ENCODE data around the gene MYEOV.

The MYEOV gene

GRCh38 chr11:69333879-69334278 lies 39.9 kb downstream of the MYEOV start:
- H3K79me2 ChIP-seq (ENCODE audit: insufficient read depth, low read length): no peaks in the 10 kb centered on the region
- no peaks in the 10 kb centered on the region for H4K20me1 ChIP-seq (ENCODE audit: low read depth, low read length)
- no peaks in the 10 kb centered on the region for H3K9me3 ChIP-seq (ENCODE audit: insufficient read depth, low read length)
- H3K27me3 ChIP-seq (ENCODE audit: low read length): no peaks in the 10 kb centered on the region
- no peak overlapping the region for H3K9ac ChIP-seq (ENCODE audit: low read length)
- no peaks in the 10 kb centered on the region for H3F3A ChIP-seq (ENCODE audit: insufficient read depth)
- no peak overlapping the region for H3K4me2 ChIP-seq (ENCODE audit: low read depth, low read length, poor library complexity, severe bottlenecking)
- H3K27ac ChIP-seq (ENCODE audit: low read depth, low read length): no peak overlapping the region
- no peaks in the 10 kb centered on the region for H3K9me2 ChIP-seq (replicated peaks; ENCODE audit: insufficient read depth, low read length)
- H3K4me3 ChIP-seq (ENCODE audit: insufficient read depth, low read length, poor library complexity, severe bottlenecking): no peak overlapping the region
- no peaks in the 10 kb centered on the region for H3K36me3 ChIP-seq (ENCODE audit: low read length)
- TF ChIP-seq CTCF (IDR thresholded peaks at IDR 0.05; ENCODE audit: insufficient read depth, low read length, poor library complexity, severe bottlenecking) (no peak), EZH2phosphoT487 (conservative IDR thresholded peaks at IDR 0.05; ENCODE audit: low read length) (no peak)
- H2AFZ ChIP-seq (ENCODE audit: low read depth, low read length, severe bottlenecking): no peak overlapping the region

GRCh38 chr11:69335007-69335780 lies 41.2 kb downstream of the MYEOV start:
- Histone ChIP-seq H3F3A (ENCODE audit: insufficient read depth) (no peaks in the 10 kb centered on the region), H3K27me3 (ENCODE audit: low read length) (no peaks in the 10 kb centered on the region), H2AFZ (ENCODE audit: low read depth, low read length, severe bottlenecking) (no peak overlapping the region), H3K9ac (ENCODE audit: low read length) (no peak overlapping the region), H3K4me3 (ENCODE audit: insufficient read depth, low read length, poor library complexity, severe bottlenecking) (no peak overlapping the region), H3K9me2 (replicated peaks; ENCODE audit: insufficient read depth, low read length) (no peaks in the 10 kb centered on the region), H3K36me3 (ENCODE audit: low read length) (no peaks in the 10 kb centered on the region), H4K20me1 (ENCODE audit: low read depth, low read length) (no peaks in the 10 kb centered on the region), H3K79me2 (ENCODE audit: insufficient read depth, low read length) (no peaks in the 10 kb centered on the region), H3K9me3 (ENCODE audit: insufficient read depth, low read length) (no peaks in the 10 kb centered on the region), H3K27ac (ENCODE audit: low read depth, low read length) (no peak overlapping the region), H3K4me2 (ENCODE audit: low read depth, low read length, poor library complexity, severe bottlenecking) (no peak overlapping the region)
- TF ChIP-seq CTCF (IDR thresholded peaks at IDR 0.05; ENCODE audit: insufficient read depth, low read length, poor library complexity, severe bottlenecking): no peak
- no peak for TF ChIP-seq EZH2phosphoT487 (conservative IDR thresholded peaks at IDR 0.05; ENCODE audit: low read length)

- Histone ChIP-seq H3K27ac (ENCODE audit: low read depth, low read length) (no peak overlapping the region), H2AFZ (ENCODE audit: low read depth, low read length, severe bottlenecking) (no peak overlapping the region), H3K79me2 (ENCODE audit: insufficient read depth, low read length) (no peaks in the 10 kb centered on the region)
These were observed 41.9 kb downstream of the MYEOV start for GRCh38 chr11:69335781-69336405.

GRCh38 chr11:69337211-69337721 lies 43.3 kb downstream of the MYEOV start:
- TF ChIP-seq EZH2phosphoT487 (conservative IDR thresholded peaks at IDR 0.05; ENCODE audit: low read length) (no peak), CTCF (IDR thresholded peaks at IDR 0.05; ENCODE audit: insufficient read depth, low read length, poor library complexity, severe bottlenecking) (no peak)
- Histone ChIP-seq H3K79me2 (ENCODE audit: insufficient read depth, low read length) (no peaks in the 10 kb centered on the region), H3K27me3 (ENCODE audit: low read length) (no peaks in the 10 kb centered on the region), H3K9me2 (replicated peaks; ENCODE audit: insufficient read depth, low read length) (no peaks in the 10 kb centered on the region), H3K4me2 (ENCODE audit: low read depth, low read length, poor library complexity, severe bottlenecking) (no peak overlapping the region), H3K36me3 (ENCODE audit: low read length) (no peaks in the 10 kb centered on the region), H3F3A (ENCODE audit: insufficient read depth) (no peaks in the 10 kb centered on the region), H3K4me3 (ENCODE audit: insufficient read depth, low read length, poor library complexity, severe bottlenecking) (no peak overlapping the region), H4K20me1 (ENCODE audit: low read depth, low read length) (no peaks in the 10 kb centered on the region), H3K27ac (ENCODE audit: low read depth, low read length) (no peak overlapping the region), H3K9ac (ENCODE audit: low read length) (no peak overlapping the region), H3K9me3 (ENCODE audit: insufficient read depth, low read length) (no peaks in the 10 kb centered on the region), H2AFZ (ENCODE audit: low read depth, low read length, severe bottlenecking) (no peak overlapping the region)

More at GRCh38 chr11:69335781-69336405, 41.9 kb downstream of the MYEOV start:
- no peaks in the 10 kb centered on the region for H3K9me2 ChIP-seq (replicated peaks; ENCODE audit: insufficient read depth, low read length)
- no peak overlapping the region for H3K4me3 ChIP-seq (ENCODE audit: insufficient read depth, low read length, poor library complexity, severe bottlenecking)
- H3K9ac ChIP-seq (ENCODE audit: low read length): no peak overlapping the region
- H3K9me3 ChIP-seq (ENCODE audit: insufficient read depth, low read length): no peaks in the 10 kb centered on the region
- H3K36me3 ChIP-seq (ENCODE audit: low read length): no peaks in the 10 kb centered on the region
- TF ChIP-seq EZH2phosphoT487 (conservative IDR thresholded peaks at IDR 0.05; ENCODE audit: low read length): no peak
- H3F3A ChIP-seq (ENCODE audit: insufficient read depth): no peaks in the 10 kb centered on the region
- H4K20me1 ChIP-seq (ENCODE audit: low read depth, low read length): no peaks in the 10 kb centered on the region
- H3K4me2 ChIP-seq (ENCODE audit: low read depth, low read length, poor library complexity, severe bottlenecking): no peak overlapping the region
- H3K27me3 ChIP-seq (ENCODE audit: low read length): no peaks in the 10 kb centered on the region
